Endothelial cell of umbilical vein (primary cell): ENCODE measurements around the gene SIDT1.

ENCODE experiments used
- EZH2 ChIP-seq: IDR thresholded peaks from 2 replicates; pipeline ENCODE4 v1.6.1; 2012; ENCODE audit warnings: borderline replicate concordance, low read depth, mild to moderate bottlenecking, moderate library complexity, low read length, inconsistent platforms; ENCODE audit not compliant: severe bottlenecking
- GATA2 ChIP-seq: IDR thresholded peaks from 2 replicates; pipeline ENCODE4 v1.7.0; 2011; ENCODE audit warnings: low read depth, mild to moderate bottlenecking, moderate library complexity, mixed read lengths, low read length; ENCODE audit not compliant: insufficient read length, insufficient read depth
- JUN ChIP-seq: IDR thresholded peaks from 2 replicates; pipeline ENCODE4 v1.6.1; 2011; ENCODE audit warnings: borderline replicate concordance, low read depth; ENCODE audit not compliant: insufficient read length, insufficient read depth
- MYC ChIP-seq: IDR thresholded peaks from one replicate; pipeline ENCODE4 v1.6.1; 2011; ENCODE audit warnings: mild to moderate bottlenecking, low read depth, low read length
- POLR2A ChIP-seq: IDR thresholded peaks from 2 replicates; pipeline ENCODE4 v1.6.1; 2012; ENCODE audit warnings: low read depth, mild to moderate bottlenecking, control low read depth, low read length
- POLR2AphosphoS5 ChIP-seq: IDR thresholded peaks from 2 replicates; pipeline ENCODE4 v1.6.1; 2012; ENCODE audit warnings: low read depth, mild to moderate bottlenecking, control low read depth, low read length, moderate library complexity; ENCODE audit not compliant: insufficient read depth
- TF ChIP-seq, protein P1 (sequence below), 2 donors: IDR thresholded peaks; 1 replicate in 1 of 2; 2 replicates in 1 of 2; pipeline ENCODE4 v1.5.1; 2011; ENCODE audit warnings: low read length in 2 of 2, mild to moderate bottlenecking in 2 of 2, moderate library complexity in 2 of 2, control low read depth in 1 of 2, inconsistent platforms in 1 of 2, low read depth in 1 of 2; ENCODE audit not compliant: insufficient read depth in 1 of 2; ENCODE audit errors: extremely low read depth in 1 of 2
- TF ChIP-seq, protein P2 (sequence below): IDR thresholded peaks from 2 replicates; pipeline ENCODE4 v1.6.1; 2011; ENCODE audit not compliant: insufficient read depth, insufficient read length

- TF ChIP-seq, protein P1, sequence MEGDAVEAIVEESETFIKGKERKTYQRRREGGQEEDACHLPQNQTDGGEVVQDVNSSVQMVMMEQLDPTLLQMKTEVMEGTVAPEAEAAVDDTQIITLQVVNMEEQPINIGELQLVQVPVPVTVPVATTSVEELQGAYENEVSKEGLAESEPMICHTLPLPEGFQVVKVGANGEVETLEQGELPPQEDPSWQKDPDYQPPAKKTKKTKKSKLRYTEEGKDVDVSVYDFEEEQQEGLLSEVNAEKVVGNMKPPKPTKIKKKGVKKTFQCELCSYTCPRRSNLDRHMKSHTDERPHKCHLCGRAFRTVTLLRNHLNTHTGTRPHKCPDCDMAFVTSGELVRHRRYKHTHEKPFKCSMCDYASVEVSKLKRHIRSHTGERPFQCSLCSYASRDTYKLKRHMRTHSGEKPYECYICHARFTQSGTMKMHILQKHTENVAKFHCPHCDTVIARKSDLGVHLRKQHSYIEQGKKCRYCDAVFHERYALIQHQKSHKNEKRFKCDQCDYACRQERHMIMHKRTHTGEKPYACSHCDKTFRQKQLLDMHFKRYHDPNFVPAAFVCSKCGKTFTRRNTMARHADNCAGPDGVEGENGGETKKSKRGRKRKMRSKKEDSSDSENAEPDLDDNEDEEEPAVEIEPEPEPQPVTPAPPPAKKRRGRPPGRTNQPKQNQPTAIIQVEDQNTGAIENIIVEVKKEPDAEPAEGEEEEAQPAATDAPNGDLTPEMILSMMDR (IDR thresholded peaks at IDR 0.05; ENCODE audit: extremely low read depth in 1 of 2, insufficient read depth in 1 of 2, low read depth in 1 of 2, low read length in 2 of 2) = no peak
- TF ChIP-seq POLR2AphosphoS5 (no peak), MYC (no peak), EZH2 (no peak), POLR2A (no peak), JUN (no peak), GATA2 (no peak)
- TF ChIP-seq, protein P2, sequence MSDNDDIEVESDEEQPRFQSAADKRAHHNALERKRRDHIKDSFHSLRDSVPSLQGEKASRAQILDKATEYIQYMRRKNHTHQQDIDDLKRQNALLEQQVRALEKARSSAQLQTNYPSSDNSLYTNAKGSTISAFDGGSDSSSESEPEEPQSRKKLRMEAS = no peak
These were observed 13.2 kb downstream of the SIDT1 start for GRCh38 chr3:113545594-113545993.
